Adrenal gland (tissue), 5 donors: Measurements from ENCODE around the gene HEPHL1.

Experiments used
- POLR2A ChIP-seq, 2 donors: fragments of 450-650 bp; IDR thresholded peaks; one replicate each; pipeline ENCODE4 v1.6.1; 2017; ENCODE audit warnings: antibody characterized with exemption in 2 of 2, mild to moderate bottlenecking in 2 of 2, moderate library complexity in 1 of 2
- TF ChIP-seq, protein P1 (sequence below), 6 experiments: fragments of 450-650 bp in 4 of 6; fragments of 200-600 bp in 2 of 6; sonication (generic) in 1 of 6; IDR thresholded peaks; 1 replicate in 5 of 6; 2 replicates in 1 of 6; pipeline versions ENCODE4 v1.5.1 to v1.8.0; 2016 to 2021; ENCODE audit warnings: antibody characterized with exemption in 6 of 6, mild to moderate bottlenecking in 2 of 6, moderate library complexity in 1 of 6
- donor health status: DM: no; HTN: no; CAD: no.

DNA sequence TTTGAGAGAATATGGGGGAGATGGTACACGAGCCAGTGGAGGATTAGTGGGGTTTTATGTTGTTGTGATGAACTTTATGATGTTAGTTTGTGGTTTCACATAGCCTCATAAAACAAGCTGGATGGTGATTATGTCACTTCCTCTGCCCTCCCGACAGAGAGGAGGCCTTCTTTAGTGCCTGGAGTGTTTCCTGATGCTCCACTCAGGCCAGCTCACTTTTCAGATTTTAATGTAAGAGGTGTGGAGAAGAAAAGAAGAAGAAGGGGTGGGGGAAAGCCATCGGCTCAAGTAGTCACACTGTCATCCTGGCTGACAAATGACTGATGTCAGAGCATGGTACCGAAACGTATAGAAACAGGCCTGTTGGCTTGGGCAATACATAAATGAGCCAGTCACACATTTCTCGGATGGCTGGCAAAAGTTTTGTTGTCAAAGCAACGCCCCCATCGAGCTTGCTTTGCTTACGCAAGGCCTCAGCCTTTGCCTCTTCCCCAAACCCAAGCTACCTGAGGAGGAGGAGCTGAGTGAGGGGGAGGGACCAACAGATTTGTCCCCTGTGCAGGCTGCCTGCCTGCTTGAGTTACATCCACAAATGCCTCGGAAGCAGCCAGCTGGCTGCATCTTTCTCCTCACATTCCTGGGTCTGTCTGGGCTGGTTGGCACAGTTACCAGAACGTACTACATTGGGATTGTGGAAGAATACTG lies at the start of gene HEPHL1:
- TF ChIP-seq, protein P1, sequence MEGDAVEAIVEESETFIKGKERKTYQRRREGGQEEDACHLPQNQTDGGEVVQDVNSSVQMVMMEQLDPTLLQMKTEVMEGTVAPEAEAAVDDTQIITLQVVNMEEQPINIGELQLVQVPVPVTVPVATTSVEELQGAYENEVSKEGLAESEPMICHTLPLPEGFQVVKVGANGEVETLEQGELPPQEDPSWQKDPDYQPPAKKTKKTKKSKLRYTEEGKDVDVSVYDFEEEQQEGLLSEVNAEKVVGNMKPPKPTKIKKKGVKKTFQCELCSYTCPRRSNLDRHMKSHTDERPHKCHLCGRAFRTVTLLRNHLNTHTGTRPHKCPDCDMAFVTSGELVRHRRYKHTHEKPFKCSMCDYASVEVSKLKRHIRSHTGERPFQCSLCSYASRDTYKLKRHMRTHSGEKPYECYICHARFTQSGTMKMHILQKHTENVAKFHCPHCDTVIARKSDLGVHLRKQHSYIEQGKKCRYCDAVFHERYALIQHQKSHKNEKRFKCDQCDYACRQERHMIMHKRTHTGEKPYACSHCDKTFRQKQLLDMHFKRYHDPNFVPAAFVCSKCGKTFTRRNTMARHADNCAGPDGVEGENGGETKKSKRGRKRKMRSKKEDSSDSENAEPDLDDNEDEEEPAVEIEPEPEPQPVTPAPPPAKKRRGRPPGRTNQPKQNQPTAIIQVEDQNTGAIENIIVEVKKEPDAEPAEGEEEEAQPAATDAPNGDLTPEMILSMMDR (IDR thresholded peaks at IDR 0.05): no peak
- TF ChIP-seq POLR2A (IDR thresholded peaks at IDR 0.05): no peak
